Motor neuron (in vitro differentiated cells): ENCODE results near the gene TGIF2. TPM values are rescaled to one million over a fixed set of nuclear protein-coding genes. Genes with fewer than 3 reads are reported as not detected.
A peak's percentile ranks its signal among the peaks of the same experiment; 100 is the strongest.

Source experiments
- ATAC-seq, 8 experiments: fragments of 200-7000 bp; cut with Tn5 transposase; replicated peaks in 6 of 8; 2 replicates each; pipeline ENCODE4 v1.8.0; 2021; ENCODE audit warnings: mild to moderate bottlenecking in 8 of 8, moderate library complexity in 8 of 8
- H3K27ac ChIP-seq, 2 donors: fragments of 250-450 bp; sonication (Bioruptor Pico); 2 replicates each; pipeline ENCODE4 v1.9.0; 2021; ENCODE audit warnings: antibody characterized with exemption in 2 of 2, mild to moderate bottlenecking in 2 of 2, moderate library complexity in 1 of 2
- H3K4me1 ChIP-seq, 2 donors: fragments of 250-450 bp; sonication (Bioruptor Pico); replicated peaks in 1 of 2; 2 replicates each; pipeline ENCODE4 v1.6.1; 2021; ENCODE audit warnings: antibody characterized with exemption in 2 of 2, mild to moderate bottlenecking in 2 of 2, moderate library complexity in 1 of 2
- H3K4me3 ChIP-seq, 5 donors: fragments of 250-450 bp; sonication (Bioruptor Pico); 2 replicates each; pipeline ENCODE4 v1.9.0; 2021; ENCODE audit warnings: antibody characterized with exemption in 5 of 5, mild to moderate bottlenecking in 5 of 5, moderate library complexity in 4 of 5
- WGBS, 10 experiments: fragments of 450-650 bp; shearing (Covaris generic); methylation state at CpG; one replicate each; pipeline ENCODE4 v1.0.0; 2022; 5-methylcytosine and 5-hydroxymethylcytosine counted together
- in situ Hi-C, 9 experiments: fragments of 400-800 bp; cut with MboI; loops; one replicate each; pipeline ENCODE4 v1.15.0; 2021; ENCODE audit warnings: low sequenced_read_pairs in 9 of 9, low pct_unique_long_range_greater_than_20kb in 2 of 9; ENCODE audit not compliant: unreplicated experiment in 9 of 9
- total RNA-seq, 8 experiments: library from RNA; unstranded; fragments of 300-600 nt; gene quantifications; 2 replicates each; pipeline versions ENCODE4 v1.2.3 to v1.2.4, GENCODE V29; 2022

TGIF2 gene
- total RNA-seq: 10 to 100 TPM in 4 of 8 experiments, 1 to 10 TPM in 4; 5.4 to 35.1 (median 10.4) TPM

- peaks cover 5 to 19% of the 10 kb centered on the region in 2 donors for H3K4me1 ChIP-seq
- peak within 1 kb of the TSS; percentile 39 to 58 (median 52) for H3K4me3 ChIP-seq
- peak within 1 kb of the TSS; percentile 50 to 81 for H3K27ac ChIP-seq
- 10 to 14% (median 12%) methylated on average over 1 to 5 of the region's 80 CpGs; no CpG with 5 or more reads in 7 of the 10 experiments for WGBS, 10 experiments
- in situ Hi-C loops: no loop called here
- ATAC-seq: peak; percentile 49 to 80 (median 74)
Measured at GRCh38 chr20:36573103-36573797, at the start of gene TGIF2. TSS of gene TGIF2 (plus strand) at chr20:36573597. CDS start at chr20:36578775, 5,178 bp downstream.

GRCh38 chr20:36525620-36526365 lies 47.6 kb upstream of the TGIF2 start:
- no peak overlapping the region for H3K27ac ChIP-seq
- 90 to 100% (median 99%) methylated on average over 1 to 8 of the region's 17 CpGs; no CpG with 5 or more reads in 6 of the 10 experiments for WGBS, 10 experiments
- H3K4me1 ChIP-seq: no peaks in the 10 kb centered on the region
- no peak overlapping the region for H3K4me3 ChIP-seq
- in situ Hi-C loops: no loop called here
- ATAC-seq: no peak

GRCh38 chr20:36526521-36527011 lies 46.8 kb upstream of the TGIF2 start:
- Histone ChIP-seq H3K4me1 (no peaks in the 10 kb centered on the region), H3K4me3 (no peak overlapping the region), H3K27ac (no peak overlapping the region)
- WGBS, 10 experiments: 85 to 100% (median 94%) methylated on average over 1 to 14 of the region's 29 CpGs; no CpG with 5 or more reads in 1 of the 10 experiments
- no peak for ATAC-seq
- in situ Hi-C loops: no loop called here

GRCh38 chr20:36527331-36528125 lies 45.9 kb upstream of the TGIF2 start:
- ATAC-seq: peak in 7 of 8 experiments; percentile 27 to 98 (median 76)
- 20 to 100% (median 84%) methylated on average over 1 to 11 of the region's 32 CpGs; no CpG with 5 or more reads in 2 of the 10 experiments for WGBS, 10 experiments
- in situ Hi-C loops: no loop called here
- no peak overlapping the region for H3K4me3 ChIP-seq
- H3K27ac ChIP-seq: no peak overlapping the region
- H3K4me1 ChIP-seq: no peaks in the 10 kb centered on the region

GRCh38 chr20:36528176-36528874 lies 45.1 kb upstream of the TGIF2 start:
- in situ Hi-C loops: no loop called here
- H3K4me3 ChIP-seq: no peak overlapping the region
- no peak overlapping the region for H3K27ac ChIP-seq
- no peaks in the 10 kb centered on the region for H3K4me1 ChIP-seq
- ATAC-seq: peak in 2 of 8 experiments; percentile 18 to 20
- WGBS, 10 experiments: 20 to 100% (median 87%) methylated on average over 1 to 4 of the region's 18 CpGs; no CpG with 5 or more reads in 6 of the 10 experiments

- ATAC-seq: peak in 1 of 8 experiments; percentile 13
- H3K4me1 ChIP-seq: no peaks in the 10 kb centered on the region
- WGBS, 10 experiments: 83 to 100% (median 97%) methylated on average over 2 to 6 of the region's 14 CpGs; no CpG with 5 or more reads in 4 of the 10 experiments
- H3K27ac ChIP-seq: no peak overlapping the region
- in situ Hi-C loops: no loop called here
- H3K4me3 ChIP-seq: no peak overlapping the region
Measured at GRCh38 chr20:36528875-36529417, 44.5 kb upstream of the TGIF2 start.

- WGBS, 10 experiments: 90 to 100% (median 100%) methylated on average over 1 to 5 of the region's 10 CpGs; no CpG with 5 or more reads in 6 of the 10 experiments
- in situ Hi-C loops: no loop called here
- Histone ChIP-seq H3K4me3 (no peak overlapping the region), H3K4me1 (no peaks in the 10 kb centered on the region), H3K27ac (no peak overlapping the region)
- ATAC-seq: no peak
Measured at GRCh38 chr20:36532388-36532787, 41.0 kb upstream of the TGIF2 start.

GRCh38 chr20:36532822-36533221 lies 40.6 kb upstream of the TGIF2 start:
- ATAC-seq: no peak
- Histone ChIP-seq H3K27ac (no peak overlapping the region), H3K4me3 (no peak overlapping the region), H3K4me1 (no peaks in the 10 kb centered on the region)
- in situ Hi-C loops: no loop called here
- WGBS, 10 experiments: 69 to 100% (median 100%) methylated on average over 1 to 2 of the region's 3 CpGs; no CpG with 5 or more reads in 7 of the 10 experiments

GRCh38 chr20:36538026-36538722 lies 35.2 kb upstream of the TGIF2 start:
- in situ Hi-C loops: no loop called here
- ATAC-seq: no peak
- WGBS, 10 experiments: 11 to 100% (median 90%) methylated on average over 1 to 11 of the region's 11 CpGs; no CpG with 5 or more reads in 1 of the 10 experiments
- H3K4me1 ChIP-seq: peaks cover 8 to 13% of the 10 kb centered on the region in 2 donors
- H3K4me3 ChIP-seq: no peak overlapping the region
- no peak overlapping the region for H3K27ac ChIP-seq

GRCh38 chr20:36540551-36541211 lies 32.7 kb upstream of the TGIF2 start:
- H3K4me1 ChIP-seq: peaks cover 8 to 13% of the 10 kb centered on the region in 2 donors
- H3K4me3 ChIP-seq: no peak overlapping the region
- ATAC-seq: peak in 2 of 8 experiments; percentile 28 to 31
- H3K27ac ChIP-seq: no peak overlapping the region
- 78 to 100% methylated on average over 1 to 4 of the region's 41 CpGs; no CpG with 5 or more reads in 8 of the 10 experiments for WGBS, 10 experiments
- in situ Hi-C loops: no loop called here

- in situ Hi-C loops: no loop called here
Measured at GRCh38 chr20:36541227-36541767, 32.1 kb upstream of the TGIF2 start, which contains the start of gene MYL9. TSS of gene MYL9 (plus strand) at chr20:36541519. CDS start at chr20:36544885, 3,366 bp downstream.

More at GRCh38 chr20:36541227-36541767, 32.1 kb upstream of the TGIF2 start, which contains the start of gene MYL9:
- H3K4me1 ChIP-seq: peaks cover 8 to 13% of the 10 kb centered on the region in 2 donors
- no CpG with 5 or more reads among the region's 41 CpGs for WGBS, 10 experiments
- ATAC-seq: peak; percentile 31 to 69 (median 66)
- no peak within 1 kb of the TSS for H3K27ac ChIP-seq
- no peak within 1 kb of the TSS for H3K4me3 ChIP-seq
